Activated T-helper 1 cell treated with Interleukin-2 at 50 U/mL for 16 hours (primary cell): Measurements from ENCODE around the gene STAT5A.
"Not testable (repeated sequence)": the region's sequence is repeated elsewhere in the genome, so short reads cannot be mapped to it uniquely, and the experiment has no call there.

Experiments
- DNase-seq: peaks from one replicate; pipeline ENCODE4 v3.0.0-alpha.2; 2020; ENCODE audit warnings: low read depth

The STAT5A gene

GRCh38 chr17:42308446-42308845 is 20.1 kb downstream of the STAT5A start:
- DNase-seq: no peak

- DNase-seq: no peak
Observed at GRCh38 chr17:42309142-42309541, 20.8 kb downstream of the STAT5A start.

DNA sequence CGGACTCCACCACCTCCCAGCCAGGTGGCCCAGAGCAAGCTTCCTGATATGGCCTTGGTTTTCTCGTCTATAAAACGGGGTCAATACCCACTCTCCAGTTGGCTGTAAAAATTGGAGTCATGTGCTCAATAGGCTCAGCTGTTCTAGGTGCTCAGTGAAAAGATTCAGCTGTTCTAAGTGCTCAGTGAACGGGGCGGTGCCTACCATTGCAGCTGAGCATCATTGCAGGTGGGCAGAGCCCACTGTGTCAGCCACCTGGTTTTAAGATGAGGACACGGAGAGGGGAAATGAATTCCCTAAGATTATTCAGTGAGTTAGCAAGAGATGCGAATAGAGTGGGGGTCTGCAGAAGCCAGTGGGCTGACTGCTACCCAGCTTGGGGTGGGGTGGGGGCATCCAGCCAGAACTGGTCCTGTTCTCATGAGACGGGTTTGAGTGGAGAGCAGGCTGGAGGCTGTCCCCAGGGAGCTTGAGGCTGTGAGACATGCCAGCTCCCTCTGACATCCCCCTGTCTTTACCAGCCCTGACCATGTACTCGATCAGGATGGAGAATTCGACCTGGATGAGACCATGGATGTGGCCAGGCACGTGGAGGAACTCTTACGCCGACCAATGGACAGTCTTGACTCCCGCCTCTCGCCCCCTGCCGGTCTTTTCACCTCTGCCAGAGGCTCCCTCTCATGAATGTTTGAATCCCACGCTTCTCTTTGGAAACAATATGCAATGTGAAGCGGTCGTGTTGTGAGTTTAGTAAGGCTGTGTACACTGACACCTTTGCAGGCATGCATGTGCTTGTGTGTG is 21.9 kb downstream of the STAT5A start:
- DNase-seq: no peak

DNA sequence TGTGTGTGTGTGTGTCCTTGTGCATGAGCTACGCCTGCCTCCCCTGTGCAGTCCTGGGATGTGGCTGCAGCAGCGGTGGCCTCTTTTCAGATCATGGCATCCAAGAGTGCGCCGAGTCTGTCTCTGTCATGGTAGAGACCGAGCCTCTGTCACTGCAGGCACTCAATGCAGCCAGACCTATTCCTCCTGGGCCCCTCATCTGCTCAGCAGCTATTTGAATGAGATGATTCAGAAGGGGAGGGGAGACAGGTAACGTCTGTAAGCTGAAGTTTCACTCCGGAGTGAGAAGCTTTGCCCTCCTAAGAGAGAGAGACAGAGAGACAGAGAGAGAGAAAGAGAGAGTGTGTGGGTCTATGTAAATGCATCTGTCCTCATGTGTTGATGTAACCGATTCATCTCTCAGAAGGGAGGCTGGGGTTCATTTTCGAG is 22.5 kb downstream of the STAT5A start:
- no peak for DNase-seq

- DNase-seq: no peak
Observed at GRCh38 chr17:42311240-42312034, 23.1 kb downstream of the STAT5A start.

GRCh38 chr17:42312035-42312284 is 23.7 kb downstream of the STAT5A start:
- no peak for DNase-seq

DNA sequence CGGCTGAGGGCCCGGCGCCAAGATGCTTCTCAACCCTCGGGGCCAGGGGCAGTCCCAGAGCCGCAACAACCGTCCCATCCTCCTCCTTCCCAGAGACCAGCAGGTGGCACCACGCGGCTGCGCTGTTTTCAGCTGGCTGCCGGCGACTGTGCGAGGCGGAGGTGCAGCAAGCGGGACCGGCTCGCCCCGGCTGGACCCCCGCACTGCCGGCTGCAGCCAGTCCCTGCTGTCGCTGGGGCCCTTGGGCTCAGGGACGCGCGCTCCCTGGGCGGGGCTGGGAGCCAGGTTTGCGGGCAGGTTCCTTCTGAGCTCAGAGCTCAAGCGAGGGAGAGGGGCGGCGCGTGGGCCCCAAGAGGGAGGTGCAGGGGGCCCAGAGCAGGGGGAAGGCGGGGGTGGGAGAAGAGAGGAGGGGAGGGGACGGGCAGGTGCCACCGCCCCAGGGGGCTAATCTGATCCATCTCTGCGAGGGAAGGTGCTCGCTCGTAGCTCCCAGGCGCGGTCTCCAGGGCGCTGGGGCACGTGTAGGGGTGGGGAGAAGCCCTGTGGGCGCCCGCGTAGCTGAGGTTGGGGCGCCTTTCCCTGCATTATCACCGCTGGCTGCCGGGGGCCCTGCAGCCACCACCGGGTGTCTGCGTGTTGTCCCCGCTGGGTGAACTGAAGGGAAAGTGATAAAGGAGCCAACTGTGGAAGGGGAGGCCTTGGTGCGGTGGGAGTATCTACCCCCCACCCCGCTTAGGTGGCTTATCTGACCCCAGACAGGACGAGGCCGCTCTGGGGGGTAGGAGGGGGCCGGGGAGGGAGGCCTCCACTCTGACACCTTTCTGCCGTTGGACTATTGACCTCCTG is 24.2 kb downstream of the STAT5A start:
- peak; percentile 61 for DNase-seq

DNA sequence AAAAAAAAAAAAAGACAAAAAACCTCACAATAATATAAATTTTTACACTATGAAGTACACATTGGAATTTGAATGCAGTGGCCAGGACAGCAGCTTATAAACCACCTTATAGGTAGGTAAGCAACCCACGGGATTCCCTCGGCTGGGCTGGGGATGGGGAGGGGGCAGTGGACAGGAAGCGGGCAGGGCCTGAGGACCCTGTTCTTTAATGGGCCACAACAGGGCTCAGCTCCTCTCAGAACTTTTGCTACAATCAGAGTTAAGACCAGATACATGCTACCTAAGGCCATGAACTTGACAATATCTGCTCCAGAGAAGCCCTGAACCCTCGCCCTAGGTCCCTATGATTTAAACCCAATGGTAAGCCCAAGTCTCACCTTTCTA is 25.1 kb downstream of the STAT5A start:
- no peak for DNase-seq

GRCh38 chr17:42313773-42314566 is 25.7 kb downstream of the STAT5A start:
- no peak for DNase-seq

- no peak for DNase-seq
Observed at GRCh38 chr17:42315402-42316156, 27.3 kb downstream of the STAT5A start.

- no peak for DNase-seq
Observed at GRCh38 chr17:42316755-42317154, 28.5 kb downstream of the STAT5A start.

DNA sequence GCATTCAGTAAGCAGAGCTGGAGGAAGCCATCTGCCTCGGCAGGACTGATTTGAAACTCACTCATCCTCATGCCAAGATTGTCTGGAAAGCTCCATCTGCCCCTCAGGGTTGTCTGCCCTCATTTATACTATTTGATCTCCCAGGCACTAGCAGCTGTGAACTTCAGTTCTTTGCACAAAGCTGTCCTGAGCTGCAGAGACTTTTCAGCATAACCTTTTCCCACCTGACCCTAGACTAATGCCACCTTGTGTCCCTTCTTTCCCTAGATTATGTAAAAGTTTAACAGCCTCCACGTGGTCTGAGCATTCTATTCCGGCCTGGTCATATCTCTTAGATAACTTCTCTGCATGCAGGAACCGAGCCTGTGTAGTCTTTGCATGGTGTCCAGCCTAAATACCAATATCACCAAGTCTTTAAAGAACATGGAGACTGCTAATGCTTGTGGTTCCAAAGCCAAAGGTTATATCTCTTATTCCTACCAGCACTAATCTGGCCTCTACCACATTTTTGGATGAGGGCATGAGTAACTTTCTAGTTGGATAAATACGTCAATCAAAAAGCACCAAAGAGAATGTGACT is 29.1 kb downstream of the STAT5A start:
- no peak for DNase-seq

DNA sequence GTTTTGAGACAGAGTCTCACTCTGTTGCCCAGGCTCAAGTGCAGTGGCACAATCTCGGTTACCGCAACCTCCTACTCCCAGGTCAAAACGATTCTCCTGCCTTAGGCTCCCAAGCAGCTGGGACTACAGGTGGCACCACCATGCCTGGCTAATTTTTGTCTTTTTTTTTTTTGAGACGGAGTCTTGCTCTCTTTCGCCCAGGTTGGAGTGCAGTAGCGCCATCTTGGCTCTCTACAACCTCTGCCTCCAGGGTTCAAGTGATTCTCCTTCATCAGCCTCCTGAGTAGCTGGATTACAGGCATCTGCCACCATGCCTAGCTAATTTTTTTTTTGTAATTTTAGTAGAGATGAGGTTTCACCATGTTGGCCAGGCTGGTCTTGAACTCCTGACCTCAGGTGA is 29.7 kb downstream of the STAT5A start:
- not testable (repeated sequence) for DNase-seq

GRCh38 chr17:42321555-42321954 is 33.3 kb downstream of the STAT5A start:
- no peak for DNase-seq

- peak; percentile 84 for DNase-seq
Observed at GRCh38 chr17:42322382-42323267, 34.3 kb downstream of the STAT5A start.

DNA sequence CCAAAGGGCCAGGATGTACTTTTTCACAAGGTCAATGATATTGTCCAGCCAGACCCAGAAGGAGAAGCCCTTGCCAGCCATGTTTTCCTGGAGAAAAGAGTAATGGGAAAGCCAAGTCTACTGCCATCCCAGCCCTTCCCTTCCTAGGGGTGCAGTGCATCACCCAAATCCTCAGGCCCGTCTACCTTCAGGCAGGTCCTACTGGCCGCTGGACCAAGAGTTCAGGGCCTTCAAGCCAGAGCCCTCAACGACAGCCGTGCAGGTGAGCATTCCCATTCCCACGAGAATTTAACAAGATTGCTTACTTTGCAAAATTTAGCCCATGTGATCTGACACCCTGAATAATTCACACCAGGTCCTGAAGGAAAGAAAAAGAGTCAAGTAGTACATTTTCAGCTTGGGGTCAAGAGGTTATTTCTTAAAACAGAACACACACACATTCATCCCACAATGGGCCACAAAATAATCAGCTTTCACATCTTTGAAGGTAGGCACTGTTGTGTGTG is 35.0 kb downstream of the STAT5A start:
- no peak for DNase-seq

- DNase-seq: no peak
Observed at GRCh38 chr17:42325026-42325425, 36.7 kb downstream of the STAT5A start.

GRCh38 chr17:42329025-42329976 is 41.0 kb downstream of the STAT5A start:
- DNase-seq: no peak
